Measurements from ENCODE around the gene EMC10.

Gene EMC10

GRCh38 chr19:50458396-50459066 is 17.8 kb upstream of the EMC10 start:
- H3K79me2 ChIP-seq (ENCODE audit: control insufficient read depth, low read length) = no peaks in the 10 kb centered on the region
- H3K36me3 ChIP-seq (ENCODE audit: control insufficient read depth, low read length) = peaks cover 46% of the 10 kb centered on the region
- no peak overlapping the region for H3K4me3 ChIP-seq (ENCODE audit: low read length)
- no peaks in the 10 kb centered on the region for H3K9me3 ChIP-seq (ENCODE audit: control insufficient read depth, insufficient read depth, low read length)
- H3F3A ChIP-seq (ENCODE audit: control insufficient read depth, insufficient read depth) = peaks cover 14% of the 10 kb centered on the region
- no peak overlapping the region for H3K4me2 ChIP-seq (ENCODE audit: low read length)
- peaks cover 27% of the 10 kb centered on the region for H3K4me1 ChIP-seq (ENCODE audit: control insufficient read depth, low read length)
- H3K27me3 ChIP-seq (ENCODE audit: control insufficient read depth, low read length) = no peaks in the 10 kb centered on the region
- no peaks in the 10 kb centered on the region for H4K20me1 ChIP-seq (ENCODE audit: control insufficient read depth, insufficient read depth, low read depth, low read length)
- no peak overlapping the region for H3K27ac ChIP-seq (ENCODE audit: low read depth, low read length)
- no peak for TF ChIP-seq CTCF (IDR thresholded peaks at IDR 0.05; ENCODE audit: low read depth, low read length, poor library complexity, severe bottlenecking)
- TF ChIP-seq EZH2phosphoT487 (IDR thresholded peaks at IDR 0.05; ENCODE audit: borderline replicate concordance, low read length) = no peak
- H3K9me2 ChIP-seq (replicated peaks; ENCODE audit: control insufficient read depth, low read length) = no peaks in the 10 kb centered on the region

DNA sequence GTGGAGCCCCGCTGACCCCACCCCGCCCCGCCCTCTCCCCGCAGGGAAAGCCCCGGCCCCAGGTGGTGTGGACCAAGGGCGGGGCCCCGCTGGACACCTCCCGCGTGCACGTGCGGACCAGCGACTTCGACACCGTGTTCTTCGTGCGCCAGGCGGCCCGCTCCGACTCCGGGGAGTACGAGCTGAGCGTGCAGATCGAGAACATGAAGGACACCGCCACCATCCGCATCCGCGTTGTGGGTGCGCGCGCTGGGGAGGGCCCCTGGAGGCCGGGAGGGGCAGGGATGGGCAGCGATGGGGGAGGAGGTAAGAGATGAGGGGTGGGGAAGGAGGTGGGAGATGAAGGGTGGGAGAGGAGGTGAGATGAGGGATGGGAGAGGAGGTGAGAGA is 17.2 kb upstream of the EMC10 start:
- TF ChIP-seq EZH2phosphoT487 (IDR thresholded peaks at IDR 0.05; ENCODE audit: borderline replicate concordance, low read length) = no peak
- TF ChIP-seq CTCF (IDR thresholded peaks at IDR 0.05; ENCODE audit: low read depth, low read length, poor library complexity, severe bottlenecking) = no peak
- H3K9me3 ChIP-seq (ENCODE audit: control insufficient read depth, insufficient read depth, low read length) = no peaks in the 10 kb centered on the region
- no peaks in the 10 kb centered on the region for H4K20me1 ChIP-seq (ENCODE audit: control insufficient read depth, insufficient read depth, low read depth, low read length)
- H3K4me3 ChIP-seq (ENCODE audit: low read length) = no peak overlapping the region
- 0 out of 2 replicates have a peak overlapping the region, but pooled peaks have one; percentile 87 for H3K27ac ChIP-seq (ENCODE audit: low read depth, low read length)
- no peaks in the 10 kb centered on the region for H3K9me2 ChIP-seq (replicated peaks; ENCODE audit: control insufficient read depth, low read length)
- peaks cover 46% of the 10 kb centered on the region for H3K36me3 ChIP-seq (ENCODE audit: control insufficient read depth, low read length)
- H3K4me1 ChIP-seq (ENCODE audit: control insufficient read depth, low read length) = peaks cover 27% of the 10 kb centered on the region
- no peaks in the 10 kb centered on the region for H3K27me3 ChIP-seq (ENCODE audit: control insufficient read depth, low read length)
- H3F3A ChIP-seq (ENCODE audit: control insufficient read depth, insufficient read depth) = peaks cover 14% of the 10 kb centered on the region
- H3K79me2 ChIP-seq (ENCODE audit: control insufficient read depth, low read length) = no peaks in the 10 kb centered on the region
- no peak overlapping the region for H3K4me2 ChIP-seq (ENCODE audit: low read length)

- no peaks in the 10 kb centered on the region for H3K9me2 ChIP-seq (replicated peaks; ENCODE audit: control insufficient read depth, low read length)
- peaks cover 14% of the 10 kb centered on the region for H3F3A ChIP-seq (ENCODE audit: control insufficient read depth, insufficient read depth)
- H3K36me3 ChIP-seq (ENCODE audit: control insufficient read depth, low read length) = peaks cover 48% of the 10 kb centered on the region
- no peaks in the 10 kb centered on the region for H4K20me1 ChIP-seq (ENCODE audit: control insufficient read depth, insufficient read depth, low read depth, low read length)
- H3K4me1 ChIP-seq (ENCODE audit: control insufficient read depth, low read length) = peaks cover 27% of the 10 kb centered on the region
- peak overlapping the region; percentile 42 for H3K4me3 ChIP-seq (ENCODE audit: low read length)
- peak overlapping the region; percentile 87 for H3K27ac ChIP-seq (ENCODE audit: low read depth, low read length)
- no peaks in the 10 kb centered on the region for H3K79me2 ChIP-seq (ENCODE audit: control insufficient read depth, low read length)
- no peaks in the 10 kb centered on the region for H3K9me3 ChIP-seq (ENCODE audit: control insufficient read depth, insufficient read depth, low read length)
- H3K27me3 ChIP-seq (ENCODE audit: control insufficient read depth, low read length) = no peaks in the 10 kb centered on the region
- no peak for TF ChIP-seq CTCF (IDR thresholded peaks at IDR 0.05; ENCODE audit: low read depth, low read length, poor library complexity, severe bottlenecking)
- TF ChIP-seq EZH2phosphoT487 (IDR thresholded peaks at IDR 0.05; ENCODE audit: borderline replicate concordance, low read length) = no peak
- H3K4me2 ChIP-seq (ENCODE audit: low read length) = peak overlapping the region; percentile 59
Measured at GRCh38 chr19:50459638-50460037, 16.7 kb upstream of the EMC10 start.
